ENCODE results near the gene NFIB. TPM values are rescaled to one million over a fixed set of nuclear protein-coding genes. Genes with fewer than 3 reads are reported as not detected.

Gene NFIB
- total RNA-seq, 2 donors from 2014 or later: 54.8 to 114 TPM

GRCh38 chr9:14164908-14165307 lies 149.0 kb downstream of the NFIB start:
- H3K27me3 ChIP-seq (replicated peaks; ENCODE audit: insufficient read depth): no peaks in the 10 kb centered on the region
- no peaks in the 10 kb centered on the region for H3K36me3 ChIP-seq
- H3K27ac ChIP-seq: no peak overlapping the region
- peaks cover 12 to 42% of the 10 kb centered on the region in 2 donors for H3K4me1 ChIP-seq (ENCODE audit: control insufficient read depth in 1 of 2, low read depth in 2 of 2)
- H3K4me3 ChIP-seq: no peak overlapping the region
- H3K9me3 ChIP-seq: no peaks in the 10 kb centered on the region
- no peak for DNase-seq (ENCODE audit: low spot score)
- TF ChIP-seq, protein P1, sequence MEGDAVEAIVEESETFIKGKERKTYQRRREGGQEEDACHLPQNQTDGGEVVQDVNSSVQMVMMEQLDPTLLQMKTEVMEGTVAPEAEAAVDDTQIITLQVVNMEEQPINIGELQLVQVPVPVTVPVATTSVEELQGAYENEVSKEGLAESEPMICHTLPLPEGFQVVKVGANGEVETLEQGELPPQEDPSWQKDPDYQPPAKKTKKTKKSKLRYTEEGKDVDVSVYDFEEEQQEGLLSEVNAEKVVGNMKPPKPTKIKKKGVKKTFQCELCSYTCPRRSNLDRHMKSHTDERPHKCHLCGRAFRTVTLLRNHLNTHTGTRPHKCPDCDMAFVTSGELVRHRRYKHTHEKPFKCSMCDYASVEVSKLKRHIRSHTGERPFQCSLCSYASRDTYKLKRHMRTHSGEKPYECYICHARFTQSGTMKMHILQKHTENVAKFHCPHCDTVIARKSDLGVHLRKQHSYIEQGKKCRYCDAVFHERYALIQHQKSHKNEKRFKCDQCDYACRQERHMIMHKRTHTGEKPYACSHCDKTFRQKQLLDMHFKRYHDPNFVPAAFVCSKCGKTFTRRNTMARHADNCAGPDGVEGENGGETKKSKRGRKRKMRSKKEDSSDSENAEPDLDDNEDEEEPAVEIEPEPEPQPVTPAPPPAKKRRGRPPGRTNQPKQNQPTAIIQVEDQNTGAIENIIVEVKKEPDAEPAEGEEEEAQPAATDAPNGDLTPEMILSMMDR (IDR thresholded peaks at IDR 0.05): no peak
- ATAC-seq (ENCODE audit: insufficient number of reproducible peaks, low FRiP score, low read depth): no peak

GRCh38 chr9:14159440-14160216 lies 154.3 kb downstream of the NFIB start:
- Histone ChIP-seq H3K36me3 (no peaks in the 10 kb centered on the region), H3K27me3 (replicated peaks; ENCODE audit: insufficient read depth) (no peaks in the 10 kb centered on the region), H3K4me3 (no peak overlapping the region), H3K27ac (no peak overlapping the region), H3K4me1 (ENCODE audit: control insufficient read depth in 1 of 2, low read depth in 2 of 2) (peaks cover 5 to 29% of the 10 kb centered on the region in 2 donors), H3K9me3 (no peaks in the 10 kb centered on the region)
- ATAC-seq (ENCODE audit: insufficient number of reproducible peaks, low FRiP score, low read depth) (no peak), DNase-seq (ENCODE audit: low spot score) (no peak)
- TF ChIP-seq, protein P1 (IDR thresholded peaks at IDR 0.05): no peak

- no peak for ATAC-seq (ENCODE audit: insufficient number of reproducible peaks, low FRiP score, low read depth)
- DNase-seq (ENCODE audit: low spot score): no peak
- no peaks in the 10 kb centered on the region for H3K27me3 ChIP-seq (replicated peaks; ENCODE audit: insufficient read depth)
- no peaks in the 10 kb centered on the region for H3K9me3 ChIP-seq
- no peak overlapping the region for H3K4me3 ChIP-seq
- H3K27ac ChIP-seq: no peak overlapping the region
- H3K36me3 ChIP-seq: no peaks in the 10 kb centered on the region
- H3K4me1 ChIP-seq (ENCODE audit: control insufficient read depth in 1 of 2, low read depth in 2 of 2): peaks cover 5 to 23% of the 10 kb centered on the region in 2 donors
- TF ChIP-seq, protein P1 (IDR thresholded peaks at IDR 0.05): no peak
These were observed 155.0 kb downstream of the NFIB start for GRCh38 chr9:14158916-14159315.

- Histone ChIP-seq H3K27me3 (replicated peaks; ENCODE audit: insufficient read depth) (no peaks in the 10 kb centered on the region), H3K9me3 (no peaks in the 10 kb centered on the region), H3K36me3 (no peaks in the 10 kb centered on the region), H3K27ac (no peak overlapping the region), H3K4me3 (no peak overlapping the region), H3K4me1 (ENCODE audit: control insufficient read depth in 1 of 2, low read depth in 2 of 2) (peaks cover 5 to 28% of the 10 kb centered on the region in 2 donors)
- TF ChIP-seq, protein P1 (IDR thresholded peaks at IDR 0.05): no peak
- ATAC-seq (ENCODE audit: insufficient number of reproducible peaks, low FRiP score, low read depth) (no peak), DNase-seq (ENCODE audit: low spot score) (no peak)
These were observed 155.7 kb downstream of the NFIB start for GRCh38 chr9:14158136-14158813.

DNA sequence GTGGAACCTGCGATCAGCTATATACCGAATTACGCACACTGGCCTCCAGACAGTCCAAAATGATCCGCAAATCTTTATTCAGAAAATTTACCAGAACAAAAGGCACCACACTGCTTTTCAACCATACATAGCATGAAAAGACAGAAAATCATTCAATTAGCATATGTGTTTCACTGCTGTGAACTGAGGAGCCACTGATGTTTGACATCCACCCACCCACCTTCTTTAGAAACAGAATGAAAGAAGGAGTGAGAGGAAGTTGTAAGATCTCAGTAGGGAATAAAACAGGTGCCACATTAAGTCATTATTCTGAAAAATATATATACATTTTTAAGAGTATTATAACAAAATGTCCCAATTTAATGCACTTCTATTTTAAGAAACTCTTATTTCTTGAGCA lies 156.8 kb downstream of the NFIB start:
- ATAC-seq (ENCODE audit: insufficient number of reproducible peaks, low FRiP score, low read depth) (no peak), DNase-seq (ENCODE audit: low spot score) (no peak)
- Histone ChIP-seq H3K27me3 (replicated peaks; ENCODE audit: insufficient read depth) (no peaks in the 10 kb centered on the region), H3K27ac (no peak overlapping the region), H3K36me3 (no peaks in the 10 kb centered on the region), H3K4me1 (ENCODE audit: control insufficient read depth in 1 of 2, low read depth in 2 of 2) (peaks cover 9 to 39% of the 10 kb centered on the region in 2 donors), H3K9me3 (no peaks in the 10 kb centered on the region), H3K4me3 (no peak overlapping the region)
- TF ChIP-seq, protein P1 (IDR thresholded peaks at IDR 0.05): no peak
